ENCODE measurements around the gene GPX4. TPM values are rescaled to one million over a fixed set of nuclear protein-coding genes. Genes with fewer than 3 reads are reported as not detected.

Gene GPX4
- total and polyA plus RNA-seq, 2 experiments from 2014 or later = 759 to 860 TPM

GRCh38 chr19:1069009-1069779 is 34.6 kb upstream of the GPX4 start:
- Histone ChIP-seq H3K36me3 (no peaks in the 10 kb centered on the region), H3K4me1 (ENCODE audit: low read depth) (peaks cover 18% of the 10 kb centered on the region), H3K4me3 (no peak overlapping the region), H3K27me3 (peaks cover 13% of the 10 kb centered on the region), H3K27ac (no peak overlapping the region), H3K9me3 (ENCODE audit: low read depth) (no peaks in the 10 kb centered on the region)
- DNase-seq (ENCODE audit: low read depth in 1 of 2, low spot score in 1 of 2) = no peak
- TF ChIP-seq CTCF (IDR thresholded peaks at IDR 0.05; ENCODE audit: low read depth, low read length) = no peak

GRCh38 chr19:1070576-1070930 is 33.2 kb upstream of the GPX4 start:
- Histone ChIP-seq H3K36me3 (no peaks in the 10 kb centered on the region), H3K4me3 (no peak overlapping the region), H3K27me3 (peaks cover 13% of the 10 kb centered on the region), H3K4me1 (ENCODE audit: low read depth) (peaks cover 12% of the 10 kb centered on the region), H3K27ac (no peak overlapping the region), H3K9me3 (ENCODE audit: low read depth) (no peaks in the 10 kb centered on the region)
- TF ChIP-seq CTCF (IDR thresholded peaks at IDR 0.05; ENCODE audit: low read depth, low read length) = peak; percentile 23
- no peak for DNase-seq (ENCODE audit: low read depth in 1 of 2, low spot score in 1 of 2)

DNA sequence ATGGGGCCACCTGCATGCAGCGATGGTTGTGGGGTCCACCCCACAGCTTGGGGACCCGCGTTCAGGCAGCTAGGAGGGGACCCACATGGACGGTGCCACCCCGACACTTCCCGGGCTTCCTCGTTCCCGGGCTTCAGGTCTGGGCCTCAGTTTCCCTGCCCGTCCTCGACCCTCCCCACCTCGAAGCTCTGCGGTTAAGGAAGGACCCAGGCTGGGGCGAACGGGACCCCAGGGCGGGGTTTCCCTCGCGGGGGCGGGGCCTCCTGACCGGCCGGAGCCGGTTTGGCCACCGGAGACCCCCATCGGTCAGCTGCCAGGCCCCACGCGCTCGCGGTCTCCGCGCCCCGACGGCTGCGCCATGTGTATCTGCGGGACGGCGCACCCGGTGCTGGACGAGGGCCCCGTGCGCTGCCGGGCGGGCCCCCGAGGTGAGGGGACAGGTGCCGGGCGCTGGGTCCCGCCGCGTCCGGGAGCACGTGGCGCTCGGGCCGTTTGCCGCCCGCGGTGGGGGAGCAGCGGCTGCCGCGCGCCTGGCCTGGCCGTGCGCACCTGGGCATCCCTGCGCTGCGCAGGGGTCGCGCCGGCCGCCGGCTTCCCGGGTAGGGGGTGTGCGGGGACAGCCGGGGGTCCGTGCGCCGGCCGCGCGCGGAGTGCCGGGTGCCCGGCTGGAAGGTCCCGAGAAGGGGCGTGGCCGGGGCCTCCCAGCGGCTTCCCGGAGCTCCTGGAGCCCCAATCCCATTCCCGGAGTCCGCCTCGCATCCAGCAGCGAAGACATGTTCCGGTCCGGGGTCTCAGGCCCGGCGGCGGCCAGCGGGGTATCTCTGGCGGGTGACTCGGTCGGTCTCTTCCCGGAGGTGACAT is 32.6 kb upstream of the GPX4 start:
- peak in 1 of 2 donors; percentile 62 for DNase-seq (ENCODE audit: low read depth in 1 of 2, low spot score in 1 of 2)
- TF ChIP-seq CTCF (IDR thresholded peaks at IDR 0.05; ENCODE audit: low read depth, low read length) = no peak
- H3K27me3 ChIP-seq = peaks cover 13% of the 10 kb centered on the region

GRCh38 chr19:1072371-1073015 is 31.3 kb upstream of the GPX4 start:
- no peak for TF ChIP-seq CTCF (IDR thresholded peaks at IDR 0.05; ENCODE audit: low read depth, low read length)
- H3K4me1 ChIP-seq (ENCODE audit: low read depth) = no peaks in the 10 kb centered on the region
- no peak for DNase-seq (ENCODE audit: low read depth in 1 of 2, low spot score in 1 of 2)
- H3K27me3 ChIP-seq = peaks cover 10% of the 10 kb centered on the region
- no peaks in the 10 kb centered on the region for H3K9me3 ChIP-seq (ENCODE audit: low read depth)
- no peak overlapping the region for H3K4me3 ChIP-seq
- H3K36me3 ChIP-seq = no peaks in the 10 kb centered on the region
- no peak overlapping the region for H3K27ac ChIP-seq

More for the DNA sequence above, 32.6 kb upstream of the GPX4 start:
- Histone ChIP-seq H3K4me3 (peak overlapping the region; percentile 13), H3K36me3 (no peaks in the 10 kb centered on the region), H3K27ac (no peak overlapping the region), H3K9me3 (ENCODE audit: low read depth) (no peaks in the 10 kb centered on the region), H3K4me1 (ENCODE audit: low read depth) (peaks cover 5% of the 10 kb centered on the region)

DNA sequence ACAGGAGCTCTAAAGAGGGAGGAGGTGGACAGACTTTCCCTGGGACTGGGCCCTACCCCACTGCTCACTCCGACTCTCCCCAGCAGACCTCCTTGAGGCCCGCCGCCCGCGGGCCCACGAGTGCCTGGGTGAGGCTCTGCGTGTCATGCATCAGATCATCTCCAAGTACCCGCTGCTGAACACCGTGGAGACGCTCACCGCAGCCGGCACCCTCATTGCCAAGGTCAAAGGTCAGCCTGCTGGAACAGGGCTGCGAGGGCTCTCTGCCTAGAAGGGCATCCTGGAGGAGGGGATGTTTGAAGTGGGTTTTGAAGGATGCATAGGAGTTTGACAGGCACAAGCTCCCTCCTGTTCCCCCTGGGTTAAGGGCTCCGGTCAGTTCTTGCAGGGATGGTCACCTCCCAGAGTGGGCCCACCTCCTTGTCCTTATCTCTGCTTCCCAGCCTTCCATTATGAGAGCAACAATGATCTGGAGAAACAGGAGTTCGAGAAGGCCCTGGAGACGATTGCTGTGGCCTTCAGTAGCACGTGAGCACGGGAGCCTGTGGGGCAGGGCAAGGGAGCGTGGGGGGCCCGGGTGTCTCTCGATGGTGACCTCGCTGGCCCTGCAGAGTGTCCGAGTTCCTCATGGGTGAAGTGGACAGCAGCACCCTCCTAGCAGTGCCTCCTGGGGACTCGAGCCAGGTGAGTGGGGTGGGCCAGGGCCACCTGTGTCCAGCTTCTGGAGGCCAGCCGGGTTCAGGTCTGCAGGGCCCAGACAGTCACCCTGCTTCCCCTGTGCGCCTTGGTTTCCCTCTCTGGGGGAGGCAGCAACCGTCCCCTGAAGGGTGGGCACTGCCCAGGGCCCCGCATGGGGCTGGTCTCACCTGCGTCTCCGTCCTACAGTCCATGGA is 30.5 kb upstream of the GPX4 start:
- TF ChIP-seq CTCF (IDR thresholded peaks at IDR 0.05; ENCODE audit: low read depth, low read length) = no peak

More for the DNA sequence above, 30.5 kb upstream of the GPX4 start:
- no peaks in the 10 kb centered on the region for H3K9me3 ChIP-seq (ENCODE audit: low read depth)
- H3K27me3 ChIP-seq = peaks cover 8% of the 10 kb centered on the region
- no peaks in the 10 kb centered on the region for H3K36me3 ChIP-seq
- H3K4me3 ChIP-seq = no peak overlapping the region
- DNase-seq (ENCODE audit: low read depth in 1 of 2, low spot score in 1 of 2) = no peak
- no peaks in the 10 kb centered on the region for H3K4me1 ChIP-seq (ENCODE audit: low read depth)
- no peak overlapping the region for H3K27ac ChIP-seq
